Measurements from ENCODE around the gene PRRG3. TPM values are rescaled to one million over a fixed set of nuclear protein-coding genes. Genes with fewer than 3 reads are reported as not detected.

PRRG3 gene
- total and polyA plus RNA-seq, 2 of the 4 experiments (the other 2 are of a cell fraction) = not detected

DNA sequence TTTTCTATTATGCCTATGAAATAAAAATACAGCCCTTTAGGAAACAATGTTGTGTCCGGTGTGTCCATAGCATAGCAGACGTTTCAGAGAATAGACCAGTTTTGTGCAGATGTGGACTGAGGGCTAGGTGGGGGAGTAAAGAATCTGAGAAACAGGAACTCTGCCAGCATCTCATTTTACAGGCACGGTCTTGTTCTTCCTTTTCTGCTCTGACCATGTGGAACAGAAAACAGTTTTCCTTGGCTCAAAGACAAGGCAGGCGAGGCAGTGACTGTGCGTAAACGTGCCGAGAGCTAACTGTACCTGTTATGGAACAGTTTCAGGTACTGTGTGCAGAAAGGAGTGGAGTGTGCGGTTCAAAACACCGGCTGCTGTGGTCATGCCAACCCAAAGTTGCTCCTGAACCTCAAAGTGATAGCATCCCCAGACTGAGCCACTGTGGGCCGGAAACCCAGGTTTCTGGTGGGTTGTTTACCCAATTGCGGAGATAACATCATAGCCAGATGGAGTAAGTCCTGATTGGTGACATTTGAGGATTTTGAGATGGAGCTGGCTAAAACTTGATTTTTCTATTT lies 59.5 kb downstream of the PRRG3 start:
- H3K27me3 ChIP-seq (ENCODE audit: control insufficient read depth, insufficient read depth, low read length) = no peaks in the 10 kb centered on the region
- H3K9me3 ChIP-seq (ENCODE audit: control insufficient read depth, insufficient read depth, low read length) = peaks cover 4% of the 10 kb centered on the region; the same call in 1 of the 2 replicates
- no peak overlapping the region for H4K8ac ChIP-seq (ENCODE audit: low read depth in 2 of 2, low read length in 2 of 2)
- no peak overlapping the region for H2AK9ac ChIP-seq (replicated peaks; ENCODE audit: low read depth, low read length, poor library complexity)
- no peak overlapping the region for H2AK5ac ChIP-seq (ENCODE audit: low read depth, low read length)
- no peaks in the 10 kb centered on the region for H3K4me1 ChIP-seq (ENCODE audit: control insufficient read depth, insufficient read depth, low read length)
- no peak overlapping the region for H2BK120ac ChIP-seq (ENCODE audit: low read depth, low read length)
- H4K91ac ChIP-seq (ENCODE audit: insufficient read depth, low read depth, low read length) = no peak overlapping the region
- WGBS, 2 experiments (ENCODE audit: extremely low coverage in 2 of 2, insufficient read length in 1 of 2) = 58% methylated on average over 5 of the region's 11 CpGs; no CpG with 5 or more reads in 1 of the 2 experiments
- H3K4me2 ChIP-seq (ENCODE audit: low read depth, low read length) = no peak overlapping the region
- no peak overlapping the region for H3K9ac ChIP-seq (ENCODE audit: low read depth, low read length)
- H2AFZ ChIP-seq (replicated peaks; ENCODE audit: low read length, poor library complexity) = no peak overlapping the region
- dilution Hi-C loops (cut with HindIII; ENCODE audit: low sequenced_read_pairs, unreplicated experiment) = no loop called here
- no peak overlapping the region for H2BK5ac ChIP-seq (ENCODE audit: low read depth, low read length, poor library complexity, severe bottlenecking)
- intact Hi-C loops (cut with micrococcal nuclease) = loop anchor here (5.0 kb wide), 1 partner anchor 883 kb away; the partner anchor contains the start of gene GABRQ
- H3K23ac ChIP-seq (ENCODE audit: low read depth, low read length) = no peak overlapping the region
- no peaks in the 10 kb centered on the region for H4K20me1 ChIP-seq (ENCODE audit: insufficient read depth, low read length)
- POLR2A ChIA-PET (ENCODE audit: unreplicated experiment) = no interaction called here
- no peak overlapping the region for H3K27ac ChIP-seq (ENCODE audit: insufficient read depth, low read length)
- DNase-seq (no peak), ATAC-seq (ENCODE audit: low read depth) (no peak)
- no TSS peak for BruUV-seq (replicated peaks)
- no peaks in the 10 kb centered on the region for H3K79me1 ChIP-seq (ENCODE audit: low read depth in 1 of 2, low read length in 2 of 2)
- TF ChIP-seq RFX5 (IDR thresholded peaks at IDR 0.05; ENCODE audit: low read depth, low read length) = no peak
- no peak for TF ChIP-seq CHD1 (IDR thresholded peaks at IDR 0.05; ENCODE audit: low read depth, low read length)
- no peak for TF ChIP-seq MAZ (IDR thresholded peaks at IDR 0.05; ENCODE audit: borderline replicate concordance, low read depth, low read length)
- TF ChIP-seq, protein P1, sequence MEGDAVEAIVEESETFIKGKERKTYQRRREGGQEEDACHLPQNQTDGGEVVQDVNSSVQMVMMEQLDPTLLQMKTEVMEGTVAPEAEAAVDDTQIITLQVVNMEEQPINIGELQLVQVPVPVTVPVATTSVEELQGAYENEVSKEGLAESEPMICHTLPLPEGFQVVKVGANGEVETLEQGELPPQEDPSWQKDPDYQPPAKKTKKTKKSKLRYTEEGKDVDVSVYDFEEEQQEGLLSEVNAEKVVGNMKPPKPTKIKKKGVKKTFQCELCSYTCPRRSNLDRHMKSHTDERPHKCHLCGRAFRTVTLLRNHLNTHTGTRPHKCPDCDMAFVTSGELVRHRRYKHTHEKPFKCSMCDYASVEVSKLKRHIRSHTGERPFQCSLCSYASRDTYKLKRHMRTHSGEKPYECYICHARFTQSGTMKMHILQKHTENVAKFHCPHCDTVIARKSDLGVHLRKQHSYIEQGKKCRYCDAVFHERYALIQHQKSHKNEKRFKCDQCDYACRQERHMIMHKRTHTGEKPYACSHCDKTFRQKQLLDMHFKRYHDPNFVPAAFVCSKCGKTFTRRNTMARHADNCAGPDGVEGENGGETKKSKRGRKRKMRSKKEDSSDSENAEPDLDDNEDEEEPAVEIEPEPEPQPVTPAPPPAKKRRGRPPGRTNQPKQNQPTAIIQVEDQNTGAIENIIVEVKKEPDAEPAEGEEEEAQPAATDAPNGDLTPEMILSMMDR (conservative IDR thresholded peaks at IDR 0.05; ENCODE audit: low read depth, low read length) = no peak
- no peak for TF ChIP-seq MAFK (IDR thresholded peaks at IDR 0.05; ENCODE audit: low read depth, low read length)
- TF ChIP-seq FOS (IDR thresholded peaks at IDR 0.05; ENCODE audit: low read depth, low read length) = no peak
- TF ChIP-seq MXI1 (IDR thresholded peaks at IDR 0.05; ENCODE audit: borderline replicate concordance, low read depth, low read length) = no peak
- TF ChIP-seq RCOR1 (IDR thresholded peaks at IDR 0.05; ENCODE audit: insufficient replicate concordance, low read length) = no peak
- no peak overlapping the region for H4K5ac ChIP-seq (ENCODE audit: low read depth, low read length)
- in situ Hi-C loops (cut with MboI; ENCODE audit: low sequenced_read_pairs) = loop anchor here (25.0 kb wide), 1 partner anchor 883 kb away; the partner anchor contains the start of gene GABRQ
- H3K56ac ChIP-seq (ENCODE audit: extremely low read depth, insufficient read depth, low read length) = no peak overlapping the region
- H3K4ac ChIP-seq (ENCODE audit: low read depth, low read length) = no peak overlapping the region
- no peak overlapping the region for H3K4me3 ChIP-seq (ENCODE audit: insufficient read depth, low read depth, low read length)
- no peak overlapping the region for H2BK20ac ChIP-seq (ENCODE audit: low read depth, low read length)
- CTCF ChIA-PET = no interaction called here
- no peak overlapping the region for H3K14ac ChIP-seq (replicated peaks; ENCODE audit: low read depth, low read length)
- no peak overlapping the region for H3K18ac ChIP-seq (ENCODE audit: low read depth, low read length)
- H3K9me1 ChIP-seq (ENCODE audit: insufficient read depth, low read length) = no peaks in the 10 kb centered on the region
- no peak overlapping the region for H2BK15ac ChIP-seq (ENCODE audit: low read depth, low read length)
- no peaks in the 10 kb centered on the region for H3K36me3 ChIP-seq (ENCODE audit: control insufficient read depth, insufficient read depth, low read length)

Other genes with a start within 250 kb of the PRRG3 start
- not detected in 2 replicates for gene PASD1, start 131.8 kb upstream of the PRRG3 start, total RNA-seq (2012; rRNA removed)
- gene PASD1, start 131.8 kb upstream of the PRRG3 start, polyA plus RNA-seq (2012; rRNA removed) = not detected in 2 replicates
- not detected in 2 replicates for gene FATE1, start 20.6 kb downstream of the PRRG3 start, total RNA-seq (2012; rRNA removed)
- gene FATE1, start 20.6 kb downstream of the PRRG3 start, polyA plus RNA-seq (2012; rRNA removed) = not detected in 2 replicates
- gene CNGA2, start 39.3 kb downstream of the PRRG3 start, total RNA-seq (2012; rRNA removed) = not detected in 2 replicates
- not detected in 2 replicates for gene CNGA2, start 39.3 kb downstream of the PRRG3 start, polyA plus RNA-seq (2012; rRNA removed)
- gene MAGEA4, start 217.4 kb downstream of the PRRG3 start, total RNA-seq (2012; rRNA removed) = not detected in 2 replicates
- gene MAGEA4, start 217.4 kb downstream of the PRRG3 start, polyA plus RNA-seq (2012; rRNA removed) = not detected in 2 replicates